IMR-90 (cell line): ENCODE measurements around the gene TRIM41. TPM values are rescaled to one million over a fixed set of nuclear protein-coding genes. Genes with fewer than 3 reads are reported as not detected.

Experiments used
- ATAC-seq: fragments of 200-7000 bp; cut with Tn5 transposase; 2 replicates; pipeline ENCODE4 v1.9.1; 2020; ENCODE audit warnings: low read depth, mild to moderate bottlenecking, moderate library complexity
- BruUV-seq: library from RNA; stranded (reverse); fragments of 400-500 nt; replicated peaks from 2 replicates; lab custom pipeline; 2021; lab: Mats Ljungman, UMichigan
- CTCF ChIA-PET: fragments of 300-600 bp; formaldehyde crosslinking; extraction: SDS; loops from one replicate; lab custom pipeline; 2021; ENCODE audit warnings: antibody characterized with exemption; lab: Yijun Ruan, JAX
- POLR2A ChIA-PET: fragments of 300-600 bp; sonication (Branson Sonifier 250); formaldehyde crosslinking; loops from one replicate; lab custom pipeline; 2022; ENCODE audit warnings: antibody characterized with exemption; ENCODE audit not compliant: unreplicated experiment; lab: Charles Lee
- DNase-seq: peaks from one replicate; pipeline ENCODE4 v3.0.0; 2013
- H2AFZ ChIP-seq: replicated peaks from 2 replicates; pipeline ENCODE3; 2013; ENCODE audit warnings: low read length, mild to moderate bottlenecking; ENCODE audit not compliant: poor library complexity
- H2AK5ac ChIP-seq: 2 replicates; pipeline ENCODE4 v1.6.1; 2013; ENCODE audit warnings: low read depth, low read length, inconsistent platforms
- H2AK9ac ChIP-seq: replicated peaks from 2 replicates; pipeline ENCODE3; 2013; ENCODE audit warnings: mild to moderate bottlenecking, low read depth, low read length, moderate library complexity; ENCODE audit not compliant: poor library complexity
- H2BK120ac ChIP-seq: 2 replicates; pipeline ENCODE4 v1.6.1; 2013; ENCODE audit warnings: low read depth, low read length, inconsistent platforms
- H2BK15ac ChIP-seq: 3 replicates; pipeline ENCODE4 v1.6.1; 2013; ENCODE audit warnings: low read depth, low read length, inconsistent platforms
- H2BK20ac ChIP-seq: 2 replicates; pipeline ENCODE4 v1.6.1; 2013; ENCODE audit warnings: low read depth, mild to moderate bottlenecking, inconsistent platforms, low read length, moderate library complexity
- H2BK5ac ChIP-seq: 2 replicates; pipeline ENCODE4 v1.6.1; 2013; ENCODE audit warnings: mild to moderate bottlenecking, low read depth, low read length, inconsistent platforms; ENCODE audit not compliant: poor library complexity, severe bottlenecking
- H3K14ac ChIP-seq: replicated peaks from 2 replicates; pipeline ENCODE4 v1.6.1; 2013; ENCODE audit warnings: low read depth, low read length, inconsistent platforms
- H3K18ac ChIP-seq: 2 replicates; pipeline ENCODE4 v1.6.1; 2013; ENCODE audit warnings: low read depth, low read length, control low read depth
- H3K23ac ChIP-seq: 2 replicates; pipeline ENCODE4 v1.6.1; 2013; ENCODE audit warnings: low read depth, low read length, inconsistent platforms
- H3K27ac ChIP-seq: 2 replicates; pipeline ENCODE4 v1.5.1; 2013; ENCODE audit warnings: mild to moderate bottlenecking, control low read depth, low read length; ENCODE audit not compliant: insufficient read depth
- H3K27me3 ChIP-seq: 2 replicates; pipeline ENCODE4 v1.6.1; 2013; ENCODE audit warnings: low read length; ENCODE audit not compliant: control insufficient read depth, insufficient read depth
- H3K36me3 ChIP-seq: 2 replicates; pipeline ENCODE4 v1.6.1; 2013; ENCODE audit warnings: low read length, mixed read lengths; ENCODE audit not compliant: control insufficient read depth, insufficient read depth
- H3K4ac ChIP-seq: 2 replicates; pipeline ENCODE4 v1.6.1; 2013; ENCODE audit warnings: low read depth, low read length, inconsistent platforms
- H3K4me1 ChIP-seq: 2 replicates; pipeline ENCODE4 v1.6.1; 2013; ENCODE audit warnings: low read length, mixed read lengths; ENCODE audit not compliant: control insufficient read depth, insufficient read depth
- H3K4me2 ChIP-seq: 2 replicates; pipeline ENCODE4 v1.6.1; 2013; ENCODE audit warnings: low read depth, mild to moderate bottlenecking, control low read depth, low read length, moderate library complexity
- H3K4me3 ChIP-seq: 2 replicates; pipeline ENCODE4 v1.5.1; 2013; ENCODE audit warnings: low read depth, mild to moderate bottlenecking, control low read depth, low read length, moderate library complexity; ENCODE audit not compliant: insufficient read depth
- H3K56ac ChIP-seq: 2 replicates; pipeline ENCODE4 v1.6.1; 2013; ENCODE audit warnings: low read length, inconsistent platforms; ENCODE audit not compliant: insufficient read depth; ENCODE audit errors: extremely low read depth
- H3K79me1 ChIP-seq, 2 experiments: 2 replicates each; pipeline ENCODE4 v1.6.1; 2013; ENCODE audit warnings: low read length in 2 of 2, inconsistent platforms in 1 of 2, low read depth in 1 of 2
- H3K9ac ChIP-seq: 2 replicates; pipeline ENCODE4 v1.6.1; 2013; ENCODE audit warnings: low read depth, low read length, control low read depth
- H3K9me1 ChIP-seq: 2 replicates; pipeline ENCODE4 v1.6.1; 2013; ENCODE audit warnings: low read length, inconsistent platforms; ENCODE audit not compliant: insufficient read depth
- H3K9me3 ChIP-seq: 2 replicates; pipeline ENCODE4 v1.6.1; 2013; ENCODE audit warnings: low read length; ENCODE audit not compliant: control insufficient read depth, insufficient read depth
- H4K20me1 ChIP-seq: 2 replicates; pipeline ENCODE4 v1.6.1; 2013; ENCODE audit warnings: low read length, inconsistent platforms; ENCODE audit not compliant: insufficient read depth
- H4K5ac ChIP-seq: 2 replicates; pipeline ENCODE4 v1.6.1; 2013; ENCODE audit warnings: mild to moderate bottlenecking, low read depth, low read length, control low read depth
- H4K8ac ChIP-seq, 2 experiments: 2 replicates each; pipeline ENCODE4 v1.6.1; 2013; ENCODE audit warnings: low read depth in 2 of 2, low read length in 2 of 2, control low read depth in 1 of 2, inconsistent platforms in 1 of 2
- H4K91ac ChIP-seq: 2 replicates; pipeline ENCODE4 v1.6.1; 2013; ENCODE audit warnings: low read depth, low read length, inconsistent platforms; ENCODE audit not compliant: insufficient read depth
- BHLHE40 ChIP-seq: fragments of 150-350 bp; IDR thresholded peaks from 2 replicates; pipeline ENCODE4 v1.6.1; 2016; ENCODE audit warnings: mild to moderate bottlenecking, low read depth, low read length
- CEBPB ChIP-seq: IDR thresholded peaks from 2 replicates; pipeline ENCODE4 v1.6.1; 2012; ENCODE audit warnings: low read depth, low read length, improper control_type of control experiment
- CHD1 ChIP-seq: IDR thresholded peaks from 2 replicates; pipeline ENCODE4 v1.6.1; 2012; ENCODE audit warnings: low read depth, low read length, improper control_type of control experiment
- ELK1 ChIP-seq: fragments of 150-350 bp; IDR thresholded peaks from 2 replicates; pipeline ENCODE4 v1.6.1; 2016; ENCODE audit warnings: low read depth, mild to moderate bottlenecking, low read length, moderate library complexity, borderline replicate concordance
- FOS ChIP-seq: fragments of 150-350 bp; IDR thresholded peaks from 2 replicates; pipeline ENCODE4 v1.6.1; 2016; ENCODE audit warnings: low read depth, low read length
- MAFK ChIP-seq: IDR thresholded peaks from 2 replicates; pipeline ENCODE4 v1.6.1; 2012; ENCODE audit warnings: low read depth, low read length, improper control_type of control experiment
- MAZ ChIP-seq: IDR thresholded peaks from 2 replicates; pipeline ENCODE4 v1.6.1; 2012; ENCODE audit warnings: low read depth, mild to moderate bottlenecking, low read length, improper control_type of control experiment, moderate library complexity, borderline replicate concordance
- MXI1 ChIP-seq: IDR thresholded peaks from 2 replicates; pipeline ENCODE4 v1.6.1; 2012; ENCODE audit warnings: low read depth, mild to moderate bottlenecking, low read length, moderate library complexity, borderline replicate concordance
- NFE2L2 ChIP-seq: fragments of 150-350 bp; IDR thresholded peaks from 2 replicates; pipeline ENCODE4 v1.6.1; 2016; ENCODE audit warnings: low read depth, mild to moderate bottlenecking, low read length
- POLR2A ChIP-seq: IDR thresholded peaks from 2 replicates; pipeline ENCODE4 v1.6.1; 2012; ENCODE audit warnings: mild to moderate bottlenecking, low read depth, low read length
- RAD21 ChIP-seq: IDR thresholded peaks from 2 replicates; pipeline ENCODE4 v1.6.1; 2012; ENCODE audit warnings: low read length, improper control_type of control experiment
- RCOR1 ChIP-seq: IDR thresholded peaks from 2 replicates; pipeline ENCODE4 v1.6.1; 2012; ENCODE audit warnings: mild to moderate bottlenecking, low read length, improper control_type of control experiment; ENCODE audit not compliant: insufficient replicate concordance
- RFX5 ChIP-seq: IDR thresholded peaks from 2 replicates; pipeline ENCODE4 v1.8.0; 2012; ENCODE audit warnings: low read depth, mild to moderate bottlenecking, low read length, moderate library complexity
- SMC3 ChIP-seq: fragments of 150-350 bp; IDR thresholded peaks from 2 replicates; pipeline ENCODE4 v1.6.1; 2016; ENCODE audit warnings: low read depth, mild to moderate bottlenecking, antibody characterized with exemption, low read length, moderate library complexity
- USF2 ChIP-seq: fragments of 150-350 bp; IDR thresholded peaks from 2 replicates; pipeline ENCODE4 v1.6.1; 2017; ENCODE audit warnings: mild to moderate bottlenecking, antibody characterized with exemption, low read length, low read depth
- WGBS, 2 experiments: methylation state at CpG; one replicate each; pipeline versions ENCODE4 v1.1.5 to v1.1.7; 2013; ENCODE audit warnings: missing lambda C conversion rate in 2 of 2; ENCODE audit not compliant: insufficient read length in 1 of 2; ENCODE audit errors: extremely low coverage in 2 of 2; 5-methylcytosine and 5-hydroxymethylcytosine counted together
- dilution Hi-C: fragments of 300-500 bp; cut with HindIII; formaldehyde crosslinking; loops from one replicate; pipeline ENCODE4 v1.14.3; 2018; ENCODE audit warnings: low sequenced_read_pairs; ENCODE audit not compliant: unreplicated experiment
- in situ Hi-C: fragments of 300-500 bp; cut with MboI; formaldehyde crosslinking; loops from 3 replicates; pipeline ENCODE4 v1.14.3; 2019; ENCODE audit warnings: low sequenced_read_pairs, inconsistent platforms, mixed read lengths
- intact Hi-C: fragments of 100-400 bp; cut with micrococcal nuclease; formaldehyde crosslinking; loops from 2 replicates; pipeline ENCODE4 v1.10.0; 2022
- polyA plus RNA-seq, 3 experiments: library from polyadenylated mRNA; depleted of rRNA; stranded (reverse); fragments of >200 nt; gene quantifications; 2 replicates each; pipeline ENCODE4 v1.2.3, GENCODE V29; 2012; ENCODE audit warnings: low replicate concordance in 1 of 3
- total RNA-seq: library from RNA; depleted of rRNA; stranded (reverse); fragments of >200 nt; gene quantifications from 2 replicates; pipeline ENCODE4 v1.2.3, GENCODE V29; 2012

TRIM41 gene
- total and polyA plus RNA-seq, 2 of the 4 experiments (the other 2 are of a cell fraction) = 5.9 to 15.7 TPM

- H3K56ac ChIP-seq = peak overlapping the region; percentile 39; the same call in 1 of the 2 replicates
- DNase-seq (peak; percentile 94), ATAC-seq (peak; percentile 77)
- ChIA-PET POLR2A (no interaction called here), CTCF (interaction anchor here (0.6 to 2.5 kb wide), 3 partner anchors 13 to 45 kb away, joined by 3 to 10 read pairs (median 3); partner anchors contain the start of gene TRIM7)
- peak overlapping the region; percentile 91 for H3K27ac ChIP-seq
- H4K8ac ChIP-seq = peak overlapping the region; percentile 89 to 95
- peak overlapping the region; percentile 91 for H4K91ac ChIP-seq
- H2AK5ac ChIP-seq = peak overlapping the region; percentile 79; the same call in 1 of the 2 replicates
- peaks cover 10 to 11% of the 10 kb centered on the region in 2 experiments; a peak in 3 of 4 replicates for H3K79me1 ChIP-seq
- peak overlapping the region; percentile 96 for H3K4ac ChIP-seq
- peak overlapping the region; percentile 87 for H3K4me2 ChIP-seq
- no TSS peak for BruUV-seq
- no peak overlapping the region for H2BK20ac ChIP-seq
- dilution Hi-C loops (no loop called here), in situ Hi-C loops (no loop called here), intact Hi-C loops (loop anchor here (1.0 kb wide), 3 partner anchors 27 to 55 kb away; partner anchors contain the start of gene TRIM41)
- H3K4me1 ChIP-seq = peaks cover 4% of the 10 kb centered on the region
- H3K23ac ChIP-seq = peak overlapping the region; percentile 86
- no peak overlapping the region for H2BK15ac ChIP-seq
- H3K4me3 ChIP-seq = peak overlapping the region; percentile 65
- H2AFZ ChIP-seq = peak overlapping the region; percentile 99
- H4K5ac ChIP-seq = peak overlapping the region; percentile 93
- 3% methylated on average over 26 of the region's 64 CpGs; no CpG with 5 or more reads in 1 of the 2 experiments for WGBS, 2 experiments
- H3K18ac ChIP-seq = peak overlapping the region; percentile 84
- H3K9me1 ChIP-seq = peaks cover 5% of the 10 kb centered on the region
- H3K27me3 ChIP-seq = no peaks in the 10 kb centered on the region
- peak overlapping the region; percentile 84 for H2BK5ac ChIP-seq
- H2AK9ac ChIP-seq = peak overlapping the region; percentile 97
- peaks cover 12% of the 10 kb centered on the region for H4K20me1 ChIP-seq
- H3K36me3 ChIP-seq = no peaks in the 10 kb centered on the region
- H3K9me3 ChIP-seq = no peaks in the 10 kb centered on the region
- H3K14ac ChIP-seq = peak overlapping the region; percentile 93
- H2BK120ac ChIP-seq = peak overlapping the region; percentile 55; the same call in 1 of the 2 replicates
- H3K9ac ChIP-seq = peak overlapping the region; percentile 89
- no peak for TF ChIP-seq ELK1
- TF ChIP-seq NFE2L2 = no peak
- peak; percentile 66; the same call in 1 of the 2 replicates for TF ChIP-seq MXI1
- TF ChIP-seq FOS = peak; percentile 94
- TF ChIP-seq MAZ = peak; percentile 57; the same call in 1 of the 2 replicates
- TF ChIP-seq RAD21 = 0 out of 2 replicates have a peak, but pooled peaks have one; percentile 6
- peak; percentile 53; the same call in 1 of the 2 replicates for TF ChIP-seq BHLHE40
- no peak for TF ChIP-seq CEBPB
- TF ChIP-seq SMC3 = no peak
- no peak for TF ChIP-seq RFX5
- TF ChIP-seq MAFK = no peak
- peak; percentile 43; the same call in 1 of the 2 replicates for TF ChIP-seq POLR2A
- TF ChIP-seq USF2 = no peak
- no peak for TF ChIP-seq RCOR1
- TF ChIP-seq CHD1 = peak; percentile 73; the same call in 1 of the 2 replicates
Observed at GRCh38 chr5:181191526-181192336, 31.4 kb upstream of the TRIM41 start.
